ENCODE measurements around the gene PCCA.

PCCA gene

DNA sequence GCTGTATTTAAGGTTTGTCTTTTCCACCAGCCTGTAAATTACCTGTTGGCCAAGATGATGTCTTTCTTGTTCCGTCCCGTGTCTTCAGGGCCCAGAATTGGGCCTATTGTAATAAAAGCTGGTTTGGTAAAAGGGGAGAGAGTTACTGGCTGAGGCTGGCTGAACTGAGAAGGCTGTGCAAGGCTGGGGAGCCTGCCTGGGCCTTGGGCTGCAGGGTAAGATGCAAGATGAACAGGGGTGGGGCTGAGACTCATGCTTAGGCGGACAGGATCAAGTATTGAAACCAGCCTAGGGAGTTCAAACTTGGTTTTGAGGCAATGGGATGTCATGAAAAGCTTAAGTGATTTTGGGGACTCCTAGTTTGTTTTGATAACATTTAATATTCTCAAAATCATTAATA is 142.3 kb downstream of the PCCA start:
- TF ChIP-seq, protein P1, sequence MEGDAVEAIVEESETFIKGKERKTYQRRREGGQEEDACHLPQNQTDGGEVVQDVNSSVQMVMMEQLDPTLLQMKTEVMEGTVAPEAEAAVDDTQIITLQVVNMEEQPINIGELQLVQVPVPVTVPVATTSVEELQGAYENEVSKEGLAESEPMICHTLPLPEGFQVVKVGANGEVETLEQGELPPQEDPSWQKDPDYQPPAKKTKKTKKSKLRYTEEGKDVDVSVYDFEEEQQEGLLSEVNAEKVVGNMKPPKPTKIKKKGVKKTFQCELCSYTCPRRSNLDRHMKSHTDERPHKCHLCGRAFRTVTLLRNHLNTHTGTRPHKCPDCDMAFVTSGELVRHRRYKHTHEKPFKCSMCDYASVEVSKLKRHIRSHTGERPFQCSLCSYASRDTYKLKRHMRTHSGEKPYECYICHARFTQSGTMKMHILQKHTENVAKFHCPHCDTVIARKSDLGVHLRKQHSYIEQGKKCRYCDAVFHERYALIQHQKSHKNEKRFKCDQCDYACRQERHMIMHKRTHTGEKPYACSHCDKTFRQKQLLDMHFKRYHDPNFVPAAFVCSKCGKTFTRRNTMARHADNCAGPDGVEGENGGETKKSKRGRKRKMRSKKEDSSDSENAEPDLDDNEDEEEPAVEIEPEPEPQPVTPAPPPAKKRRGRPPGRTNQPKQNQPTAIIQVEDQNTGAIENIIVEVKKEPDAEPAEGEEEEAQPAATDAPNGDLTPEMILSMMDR (IDR thresholded peaks at IDR 0.05; ENCODE audit: borderline replicate concordance, control extremely low read depth, extremely low read depth, insufficient read depth, missing control alignments): no peak
- in situ Hi-C loops (cut with MboI; ENCODE audit: low sequenced_read_pairs, unreplicated experiment): loop anchor here (10.0 to 25.0 kb wide), 2 partner anchors 316 to 594 kb away; no protein-coding TSS in a partner anchor
- DNase-seq (ENCODE audit: low spot score): no peak

DNA sequence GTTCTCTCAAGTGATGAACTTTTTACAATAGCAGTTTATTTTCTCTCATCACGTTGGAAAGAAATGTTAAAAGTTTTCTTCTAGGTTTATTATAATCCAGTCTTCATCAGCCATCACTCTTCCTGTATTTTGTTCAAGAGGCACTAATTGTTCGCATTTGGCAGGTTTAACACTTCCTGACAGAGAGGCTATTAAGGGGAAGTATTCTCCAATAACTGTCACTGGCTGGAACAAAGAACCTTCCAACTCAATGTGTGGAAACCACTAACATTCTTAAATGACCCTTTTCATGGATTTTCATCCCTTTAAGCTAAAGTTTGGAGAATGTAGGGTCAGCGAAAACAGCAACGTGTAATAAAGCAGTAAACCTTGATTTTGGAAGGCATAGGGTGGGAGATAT is 145.1 kb downstream of the PCCA start:
- TF ChIP-seq, protein P1 (IDR thresholded peaks at IDR 0.05; ENCODE audit: borderline replicate concordance, control extremely low read depth, extremely low read depth, insufficient read depth, missing control alignments): no peak
- in situ Hi-C loops (cut with MboI; ENCODE audit: low sequenced_read_pairs, unreplicated experiment): loop anchor here (10.0 to 25.0 kb wide), 2 partner anchors 319 to 597 kb away; no protein-coding TSS in a partner anchor
- DNase-seq (ENCODE audit: low spot score): no peak

DNA sequence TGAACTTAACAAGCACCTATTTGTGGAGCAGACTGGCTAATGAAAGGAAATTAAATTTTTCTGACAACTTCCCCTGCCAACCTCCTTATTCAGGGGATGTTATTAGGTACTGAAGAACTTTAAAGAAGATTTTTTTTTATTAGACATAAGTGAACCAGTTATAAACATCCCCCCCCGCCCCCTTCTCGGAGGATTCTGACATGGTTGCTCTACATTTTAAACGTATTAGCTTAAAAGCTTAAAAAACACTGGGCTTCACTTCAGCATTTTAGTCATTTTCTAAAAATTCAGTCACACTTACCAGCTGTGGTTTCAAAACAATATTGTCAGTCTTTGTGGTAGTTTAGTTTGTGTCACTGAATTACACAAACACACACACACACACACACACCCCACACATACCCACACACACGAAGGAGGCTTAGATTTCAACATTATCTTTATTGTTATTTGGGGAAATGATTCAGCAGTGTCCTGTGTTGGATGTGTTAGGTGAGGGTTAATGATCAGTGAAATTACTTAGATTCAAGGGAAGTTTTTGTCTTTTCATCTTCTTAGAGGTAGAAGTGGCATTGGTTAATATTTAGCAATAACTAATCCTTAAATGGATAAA is 145.7 kb downstream of the PCCA start:
- no peak for DNase-seq (ENCODE audit: low spot score)
- in situ Hi-C loops (cut with MboI; ENCODE audit: low sequenced_read_pairs, unreplicated experiment): loop anchor here (10.0 to 25.0 kb wide), 2 partner anchors 320 to 597 kb away; no protein-coding TSS in a partner anchor
- TF ChIP-seq, protein P1 (IDR thresholded peaks at IDR 0.05; ENCODE audit: borderline replicate concordance, control extremely low read depth, extremely low read depth, insufficient read depth, missing control alignments): no peak

DNA sequence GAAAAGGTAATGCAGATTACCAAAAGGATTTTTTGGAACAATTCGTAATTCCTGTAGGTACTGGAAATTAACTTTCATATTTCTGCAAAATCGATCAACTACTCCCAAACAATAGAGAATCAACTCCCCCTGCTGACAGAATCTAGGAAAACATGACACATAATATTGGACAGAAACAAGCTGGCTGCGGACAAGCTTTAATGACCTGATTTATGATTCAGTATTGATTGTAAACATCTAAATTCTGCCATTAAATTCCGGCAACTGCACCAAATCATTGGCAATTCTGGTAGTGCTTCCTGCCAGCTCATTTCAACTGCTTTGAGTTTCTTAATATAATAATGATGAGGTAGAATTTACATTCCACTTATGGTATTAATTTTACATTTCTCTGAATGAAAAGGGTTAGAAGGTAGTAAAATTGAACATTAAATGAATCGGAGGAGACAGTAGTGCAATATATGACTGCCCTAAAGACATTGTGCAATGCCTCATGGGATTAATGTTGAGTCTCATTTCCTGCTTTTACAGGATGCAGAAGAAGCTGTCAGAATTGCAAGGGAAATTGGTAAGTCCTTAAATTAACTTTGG is 146.5 kb downstream of the PCCA start:
- in situ Hi-C loops (cut with MboI; ENCODE audit: low sequenced_read_pairs, unreplicated experiment): loop anchor here (10.0 to 25.0 kb wide), 2 partner anchors 321 to 598 kb away; no protein-coding TSS in a partner anchor
- DNase-seq (ENCODE audit: low spot score): peak; percentile 42
- TF ChIP-seq, protein P1 (IDR thresholded peaks at IDR 0.05; ENCODE audit: borderline replicate concordance, control extremely low read depth, extremely low read depth, insufficient read depth, missing control alignments): peak; percentile 33

DNA sequence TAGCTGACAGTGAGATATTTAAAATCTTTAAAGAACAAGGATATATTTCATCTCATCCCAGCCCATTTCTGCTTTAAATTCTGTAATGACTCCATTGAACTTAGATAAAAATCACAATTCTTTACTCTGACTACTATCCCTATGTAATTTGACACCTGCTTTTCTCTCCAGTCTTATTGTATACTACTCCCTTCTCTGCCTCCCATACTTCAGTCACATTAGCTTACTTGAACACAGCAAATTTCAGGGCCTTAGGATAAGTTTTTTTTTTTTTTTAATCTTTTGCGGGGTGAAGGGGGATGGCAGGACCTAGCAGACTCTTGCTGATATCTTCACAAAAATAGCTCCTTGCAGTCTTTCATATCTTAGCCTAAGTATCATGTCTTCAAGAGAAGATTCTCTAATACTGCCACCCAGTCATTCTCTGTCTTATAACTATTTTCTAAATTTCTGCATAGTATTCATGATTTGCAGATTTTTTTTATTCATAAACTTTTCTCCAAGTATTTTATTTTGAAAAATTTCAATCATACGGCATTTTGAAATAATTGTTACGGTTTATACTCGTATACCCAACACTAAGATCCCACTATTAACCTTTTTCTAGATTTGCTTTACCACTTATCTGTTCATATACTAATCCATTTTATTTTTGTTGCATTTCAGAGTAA is 151.4 kb downstream of the PCCA start:
- DNase-seq (ENCODE audit: low spot score): no peak
- in situ Hi-C loops (cut with MboI; ENCODE audit: low sequenced_read_pairs, unreplicated experiment): loop anchor here (25.0 kb wide), 1 partner anchor 603 kb away; no protein-coding TSS in a partner anchor
- TF ChIP-seq, protein P1 (IDR thresholded peaks at IDR 0.05; ENCODE audit: borderline replicate concordance, control extremely low read depth, extremely low read depth, insufficient read depth, missing control alignments): no peak

DNA sequence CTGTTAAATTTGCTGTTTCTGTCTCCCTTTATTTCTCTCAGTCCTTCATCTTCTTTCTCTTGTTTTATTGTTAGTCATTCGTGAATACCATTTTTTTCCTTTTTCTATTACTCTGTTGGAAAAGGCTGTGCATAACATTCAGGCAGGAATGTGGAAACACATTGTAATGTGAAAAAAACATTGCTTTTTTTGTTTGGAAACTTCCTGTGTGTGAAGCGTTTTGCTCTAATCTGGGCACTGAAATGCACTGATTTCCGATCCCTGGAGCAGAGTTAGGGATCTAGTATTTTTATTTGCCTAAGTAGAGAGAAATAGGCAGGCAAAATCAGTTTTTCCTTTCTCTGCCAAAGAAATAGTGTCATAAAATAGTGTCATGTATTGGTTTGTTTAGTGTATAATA is 155.5 kb downstream of the PCCA start:
- no peak for DNase-seq (ENCODE audit: low spot score)
- in situ Hi-C loops (cut with MboI; ENCODE audit: low sequenced_read_pairs, unreplicated experiment): loop anchor here (25.0 kb wide), 1 partner anchor 607 kb away; no protein-coding TSS in a partner anchor
- TF ChIP-seq, protein P1 (IDR thresholded peaks at IDR 0.05; ENCODE audit: borderline replicate concordance, control extremely low read depth, extremely low read depth, insufficient read depth, missing control alignments): no peak

Data from GM13976 (cell line).